Measurements from ENCODE around the gene PNMA6E. TPM values are rescaled to one million over a fixed set of nuclear protein-coding genes. Genes with fewer than 3 reads are reported as not detected.

PNMA6E gene
- total and polyA plus RNA-seq, 2 donors (not counting 1 experiment from before 2014, with no cell fraction given): not detected

- Mint-ChIP-seq H3K4me3 (no peak overlapping the region), H3K27ac (no peak overlapping the region), H3K9me3 (ENCODE audit: insufficient read depth) (no peaks in the 10 kb centered on the region), H3K27me3 (no peaks in the 10 kb centered on the region), H3K4me1 (no peaks in the 10 kb centered on the region)
- H3K9me3 ChIP-seq (ENCODE audit: control extremely low read depth in 1 of 3, control insufficient read depth in 2 of 3, insufficient read depth in 1 of 3, low read length in 2 of 3): no peaks in the 10 kb centered on the region
- ChIA-PET POLR2A (no interaction called here), CTCF (no interaction called here)
- intact Hi-C loops (cut with micrococcal nuclease): no loop called here
- DNase-seq: no peak
- no peak overlapping the region for H3K4me2 ChIP-seq (replicated peaks; ENCODE audit: low read depth, low read length, poor library complexity, severe bottlenecking)
- no peaks in the 10 kb centered on the region for H3K4me1 ChIP-seq (ENCODE audit: control insufficient read depth in 2 of 2, insufficient read depth in 2 of 2, low read length in 2 of 2)
- no peak overlapping the region for H2AFZ ChIP-seq (ENCODE audit: insufficient read depth, low read depth, low read length, poor library complexity, severe bottlenecking)
- no peak overlapping the region for H3K27ac ChIP-seq (ENCODE audit: low read length in 2 of 2)
- H3K36me3 ChIP-seq (replicated peaks in 1 of 2; ENCODE audit: control extremely low read depth in 1 of 2, control insufficient read depth in 1 of 2, extremely low read depth in 1 of 2, insufficient read depth in 2 of 2, low read length in 1 of 2): no peaks in the 10 kb centered on the region
- no peaks in the 10 kb centered on the region for H4K20me1 ChIP-seq (ENCODE audit: control insufficient read depth, insufficient read depth, low read length, poor library complexity, severe bottlenecking)
- H3K9ac ChIP-seq (ENCODE audit: low read length): no peak overlapping the region
- no peak for TF ChIP-seq CTCF (IDR thresholded peaks at IDR 0.05)
- TF ChIP-seq EZH2 (IDR thresholded peaks at IDR 0.05; ENCODE audit: borderline replicate concordance, insufficient read depth, low read depth, low read length, poor library complexity, severe bottlenecking): no peak
- WGBS (ENCODE audit: insufficient coverage): 97% methylated on average over 4 of the region's 4 CpGs
- H3K4me3 ChIP-seq (ENCODE audit: control extremely low read depth in 1 of 5, extremely low read depth in 1 of 5, insufficient read depth in 1 of 5, low read depth in 2 of 5, low read length in 4 of 5): no peak overlapping the region
- ATAC-seq (ENCODE audit: low read depth): no peak
- peaks cover 0 to 3% (median 0%) of the 10 kb centered on the region in 4 experiments for H3K27me3 ChIP-seq (replicated peaks in 1 of 4; ENCODE audit: control extremely low read depth in 1 of 4, control insufficient read depth in 3 of 4, insufficient read depth in 4 of 4, low read length in 3 of 4)
- H3K79me2 ChIP-seq (ENCODE audit: control insufficient read depth, insufficient read depth, low read length): no peaks in the 10 kb centered on the region
Observed at GRCh38 chrX:153378607-153379006, 22.5 kb downstream of the PNMA6E start.

DNA sequence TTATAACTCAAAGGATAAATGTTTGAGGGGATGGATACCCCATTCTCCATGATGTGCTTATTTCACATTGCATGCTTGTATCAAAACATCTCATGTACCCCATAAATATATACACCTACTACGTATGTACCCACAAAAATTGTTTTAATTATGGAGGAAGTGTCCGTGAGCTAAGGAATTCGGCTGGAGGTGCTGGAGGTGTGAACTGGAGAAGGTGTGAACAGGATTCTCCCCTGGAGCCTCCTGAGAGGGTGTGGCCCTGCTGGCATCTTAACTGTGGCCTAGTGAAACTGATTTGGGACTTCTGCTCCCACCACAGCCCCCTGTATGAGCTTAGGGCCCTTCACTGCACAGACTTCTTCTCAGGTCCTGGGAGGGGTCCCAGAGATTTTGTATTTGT, 23.4 kb downstream of the PNMA6E start:
- H3K4me3 ChIP-seq (ENCODE audit: control extremely low read depth in 1 of 5, extremely low read depth in 1 of 5, insufficient read depth in 1 of 5, low read depth in 2 of 5, low read length in 4 of 5): no peak overlapping the region
- WGBS (ENCODE audit: insufficient coverage): no CpG with 5 or more reads among the region's 3 CpGs

More for the DNA sequence above, 23.4 kb downstream of the PNMA6E start:
- no peak overlapping the region for H3K27ac ChIP-seq (ENCODE audit: low read length in 2 of 2)
- Mint-ChIP-seq H3K4me1 (no peaks in the 10 kb centered on the region), H3K27me3 (no peaks in the 10 kb centered on the region), H3K27ac (no peak overlapping the region), H3K9me3 (ENCODE audit: insufficient read depth) (no peaks in the 10 kb centered on the region), H3K4me3 (no peak overlapping the region)
- intact Hi-C loops (cut with micrococcal nuclease): no loop called here
- H3K79me2 ChIP-seq (ENCODE audit: control insufficient read depth, insufficient read depth, low read length): no peaks in the 10 kb centered on the region
- ATAC-seq (ENCODE audit: low read depth): no peak
- ChIA-PET CTCF (no interaction called here), POLR2A (no interaction called here)
- H4K20me1 ChIP-seq (ENCODE audit: control insufficient read depth, insufficient read depth, low read length, poor library complexity, severe bottlenecking): no peaks in the 10 kb centered on the region
- H2AFZ ChIP-seq (ENCODE audit: insufficient read depth, low read depth, low read length, poor library complexity, severe bottlenecking): no peak overlapping the region
- TF ChIP-seq EZH2 (IDR thresholded peaks at IDR 0.05; ENCODE audit: borderline replicate concordance, insufficient read depth, low read depth, low read length, poor library complexity, severe bottlenecking): no peak
- no peak for TF ChIP-seq CTCF (IDR thresholded peaks at IDR 0.05)
- H3K4me2 ChIP-seq (replicated peaks; ENCODE audit: low read depth, low read length, poor library complexity, severe bottlenecking): no peak overlapping the region
- H3K9ac ChIP-seq (ENCODE audit: low read length): no peak overlapping the region
- H3K27me3 ChIP-seq (replicated peaks in 1 of 4; ENCODE audit: control extremely low read depth in 1 of 4, control insufficient read depth in 3 of 4, insufficient read depth in 4 of 4, low read length in 3 of 4): peaks cover 0 to 3% (median 0%) of the 10 kb centered on the region in 4 experiments
- no peak for DNase-seq
- H3K4me1 ChIP-seq (ENCODE audit: control insufficient read depth in 2 of 2, insufficient read depth in 2 of 2, low read length in 2 of 2): no peaks in the 10 kb centered on the region
- H3K36me3 ChIP-seq (replicated peaks in 1 of 2; ENCODE audit: control extremely low read depth in 1 of 2, control insufficient read depth in 1 of 2, extremely low read depth in 1 of 2, insufficient read depth in 2 of 2, low read length in 1 of 2): no peaks in the 10 kb centered on the region
- H3K9me3 ChIP-seq (ENCODE audit: control extremely low read depth in 1 of 3, control insufficient read depth in 2 of 3, insufficient read depth in 1 of 3, low read length in 2 of 3): no peaks in the 10 kb centered on the region

Data from B cell (primary cell).